Erythroblast (primary cell): ENCODE data around the gene GBX1.

Experiments used
- GATA1 ChIP-seq: IDR thresholded peaks from 2 replicates; pipeline ENCODE4 v1.6.1; 2011; ENCODE audit warnings: low read depth, mild to moderate bottlenecking, control low read depth, low read length, moderate library complexity
- POLR2A ChIP-seq: IDR thresholded peaks from 2 replicates; pipeline ENCODE4 v1.6.1; 2011; ENCODE audit warnings: mild to moderate bottlenecking, low read length

- TF ChIP-seq POLR2A (no peak), GATA1 (no peak)
These were observed 35.3 kb upstream of the GBX1 start for GRCh38 chr7:151202836-151203235.
